ENCODE results near the gene RAB11FIP2. TPM values are rescaled to one million over a fixed set of nuclear protein-coding genes. Genes with fewer than 3 reads are reported as not detected.

Gene RAB11FIP2
- total and polyA plus RNA-seq, 4 donors = 3.0 to 11.5 (median 6.0) TPM

DNA sequence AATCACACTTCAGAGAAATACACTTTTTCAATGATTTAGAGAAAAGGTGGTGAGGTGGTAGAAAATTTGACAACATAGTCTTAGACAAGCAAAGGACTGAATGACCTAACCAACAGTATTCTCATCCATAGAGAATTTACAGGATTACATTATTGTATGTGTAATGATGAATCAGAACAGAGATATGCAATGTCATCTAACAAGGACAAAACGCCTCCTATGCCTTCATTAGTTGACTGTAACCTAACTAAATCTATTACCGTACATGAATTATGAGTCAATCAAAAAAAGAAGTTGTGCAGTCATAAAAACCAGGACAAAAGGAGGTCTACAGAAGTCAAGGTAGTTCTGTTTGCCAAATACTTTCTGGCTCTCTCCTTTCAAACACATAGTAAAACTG, 66.5 kb downstream of the RAB11FIP2 start:
- TF ChIP-seq, protein P1, sequence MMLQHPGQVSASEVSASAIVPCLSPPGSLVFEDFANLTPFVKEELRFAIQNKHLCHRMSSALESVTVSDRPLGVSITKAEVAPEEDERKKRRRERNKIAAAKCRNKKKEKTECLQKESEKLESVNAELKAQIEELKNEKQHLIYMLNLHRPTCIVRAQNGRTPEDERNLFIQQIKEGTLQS (IDR thresholded peaks at IDR 0.05) = no peak
- TF ChIP-seq HNF4G (IDR thresholded peaks at IDR 0.05) (no peak), RXRA (IDR thresholded peaks at IDR 0.05) (no peak)
- Histone ChIP-seq H3K27me3 (ENCODE audit: control insufficient read depth in 4 of 4, insufficient read depth in 4 of 4, low read length in 3 of 4) (peaks cover 0 to 4% (median 1%) of the 10 kb centered on the region in 4 donors), H3K4me1 (ENCODE audit: control insufficient read depth in 4 of 4, insufficient read depth in 4 of 4, low read length in 3 of 4) (no peaks in the 10 kb centered on the region), H3K9me3 (ENCODE audit: control insufficient read depth in 4 of 4, low read length in 3 of 4) (no peaks in the 10 kb centered on the region), H3K4me3 (ENCODE audit: low read depth in 1 of 3, low read length in 3 of 3) (no peak overlapping the region), H3K9ac (ENCODE audit: low read depth in 1 of 2, low read length in 2 of 2) (no peak overlapping the region), H3K36me3 (ENCODE audit: control insufficient read depth in 4 of 4, insufficient read depth in 3 of 4, low read depth in 1 of 4, low read length in 3 of 4) (no peaks in the 10 kb centered on the region), H3K27ac (ENCODE audit: low read depth in 1 of 2, low read length in 2 of 2) (no peak overlapping the region)
- WGBS = 83% methylated on average over 2 of the region's 2 CpGs
- no peak for DNase-seq (ENCODE audit: low spot score)

DNA sequence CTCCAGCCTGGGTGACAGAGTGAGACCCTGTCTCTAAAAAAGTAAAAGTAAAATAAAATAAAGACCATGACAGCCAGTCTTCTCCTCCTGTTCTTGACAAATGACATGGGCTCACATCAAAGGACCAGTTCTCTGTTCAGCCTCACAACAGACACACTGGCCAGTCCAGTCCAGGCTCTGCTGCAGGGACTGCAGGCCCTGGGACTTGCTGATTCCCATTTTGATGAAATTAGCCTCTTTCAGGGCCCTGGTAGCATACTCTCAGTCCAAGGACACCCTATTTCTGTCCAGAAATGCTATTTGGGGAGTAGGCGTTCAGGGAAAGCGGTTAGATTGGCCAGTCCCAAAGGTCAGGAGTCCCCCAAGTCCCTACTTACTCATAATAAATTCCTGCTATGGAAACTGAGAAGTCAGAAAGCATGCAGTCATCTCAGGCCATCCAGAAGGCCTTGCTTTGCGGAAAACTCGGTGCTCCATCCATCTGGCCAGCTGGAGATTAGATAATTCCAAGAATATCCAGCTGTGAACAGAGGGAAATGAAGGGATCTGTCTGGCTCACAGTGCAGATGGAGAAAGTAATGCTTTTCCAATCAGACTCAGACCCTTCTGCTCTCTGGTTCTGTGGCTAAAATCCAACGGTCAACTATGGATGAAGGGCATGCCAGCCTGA, 74.4 kb downstream of the RAB11FIP2 start:
- Histone ChIP-seq H3K9me3 (ENCODE audit: control insufficient read depth in 4 of 4, low read length in 3 of 4) (no peaks in the 10 kb centered on the region), H3K4me3 (ENCODE audit: low read depth in 1 of 3, low read length in 3 of 3) (no peak overlapping the region), H3K36me3 (ENCODE audit: control insufficient read depth in 4 of 4, insufficient read depth in 3 of 4, low read depth in 1 of 4, low read length in 3 of 4) (no peaks in the 10 kb centered on the region), H3K4me1 (ENCODE audit: control insufficient read depth in 4 of 4, insufficient read depth in 4 of 4, low read length in 3 of 4) (no peaks in the 10 kb centered on the region), H3K9ac (ENCODE audit: low read depth in 1 of 2, low read length in 2 of 2) (no peak overlapping the region), H3K27ac (ENCODE audit: low read depth in 1 of 2, low read length in 2 of 2) (no peak overlapping the region), H3K27me3 (ENCODE audit: control insufficient read depth in 4 of 4, insufficient read depth in 4 of 4, low read length in 3 of 4) (peaks cover 0 to 4% (median 1%) of the 10 kb centered on the region in 4 donors)
- no peak for DNase-seq (ENCODE audit: low spot score)
- TF ChIP-seq, protein P2, sequence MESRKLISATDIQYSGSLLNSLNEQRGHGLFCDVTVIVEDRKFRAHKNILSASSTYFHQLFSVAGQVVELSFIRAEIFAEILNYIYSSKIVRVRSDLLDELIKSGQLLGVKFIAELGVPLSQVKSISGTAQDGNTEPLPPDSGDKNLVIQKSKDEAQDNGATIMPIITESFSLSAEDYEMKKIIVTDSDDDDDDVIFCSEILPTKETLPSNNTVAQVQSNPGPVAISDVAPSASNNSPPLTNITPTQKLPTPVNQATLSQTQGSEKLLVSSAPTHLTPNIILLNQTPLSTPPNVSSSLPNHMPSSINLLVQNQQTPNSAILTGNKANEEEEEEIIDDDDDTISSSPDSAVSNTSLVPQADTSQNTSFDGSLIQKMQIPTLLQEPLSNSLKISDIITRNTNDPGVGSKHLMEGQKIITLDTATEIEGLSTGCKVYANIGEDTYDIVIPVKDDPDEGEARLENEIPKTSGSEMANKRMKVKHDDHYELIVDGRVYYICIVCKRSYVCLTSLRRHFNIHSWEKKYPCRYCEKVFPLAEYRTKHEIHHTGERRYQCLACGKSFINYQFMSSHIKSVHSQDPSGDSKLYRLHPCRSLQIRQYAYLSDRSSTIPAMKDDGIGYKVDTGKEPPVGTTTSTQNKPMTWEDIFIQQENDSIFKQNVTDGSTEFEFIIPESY (IDR thresholded peaks at IDR 0.05) = no peak
- TF ChIP-seq YY1 (IDR thresholded peaks at IDR 0.05) (no peak), FOXA2 (IDR thresholded peaks at IDR 0.05) (no peak), TAF1 (conservative IDR thresholded peaks at IDR 0.05) (no peak), HNF4G (IDR thresholded peaks at IDR 0.05) (no peak), EGR1 (IDR thresholded peaks at IDR 0.05; ENCODE audit: low read depth in 2 of 2) (no peak), GABPA (IDR thresholded peaks at IDR 0.05 in 1 of 2, conservative IDR thresholded peaks at IDR 0.05 in 1 of 2) (no peak), RAD21 (IDR thresholded peaks at IDR 0.05) (no peak), NR2F2 (IDR thresholded peaks at IDR 0.05) (no peak), RXRA (IDR thresholded peaks at IDR 0.05) (no peak)
- WGBS = 77% methylated on average over 5 of the region's 5 CpGs

DNA sequence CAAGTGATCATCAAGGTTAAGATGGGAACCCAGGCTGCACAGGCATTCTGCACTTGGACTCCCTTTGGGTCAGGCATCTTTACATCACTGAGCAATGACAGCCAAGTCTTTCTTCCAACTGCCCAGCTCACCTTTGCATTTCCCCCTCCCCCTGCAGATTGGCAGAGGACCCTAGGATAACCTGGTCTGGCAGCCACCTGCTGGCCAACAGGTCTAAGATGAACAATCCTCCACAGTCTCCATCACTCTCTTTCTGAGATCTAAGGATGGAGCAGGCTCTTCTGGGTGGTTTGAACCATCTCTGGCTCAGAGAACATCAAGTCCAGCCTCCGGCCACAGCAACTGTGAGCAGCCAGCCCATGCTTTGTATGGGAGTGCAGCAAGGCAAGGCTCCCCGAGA, 75.8 kb downstream of the RAB11FIP2 start:
- Histone ChIP-seq H3K27me3 (ENCODE audit: control insufficient read depth in 4 of 4, insufficient read depth in 4 of 4, low read length in 3 of 4) (peaks cover 0 to 4% (median 1%) of the 10 kb centered on the region in 4 donors), H3K9me3 (ENCODE audit: control insufficient read depth in 4 of 4, low read length in 3 of 4) (no peaks in the 10 kb centered on the region), H3K36me3 (ENCODE audit: control insufficient read depth in 4 of 4, insufficient read depth in 3 of 4, low read depth in 1 of 4, low read length in 3 of 4) (no peaks in the 10 kb centered on the region), H3K9ac (ENCODE audit: low read depth in 1 of 2, low read length in 2 of 2) (no peak overlapping the region), H3K4me3 (ENCODE audit: low read depth in 1 of 3, low read length in 3 of 3) (no peak overlapping the region), H3K4me1 (ENCODE audit: control insufficient read depth in 4 of 4, insufficient read depth in 4 of 4, low read length in 3 of 4) (no peaks in the 10 kb centered on the region), H3K27ac (ENCODE audit: low read depth in 1 of 2, low read length in 2 of 2) (no peak overlapping the region)
- no peak for DNase-seq (ENCODE audit: low spot score)
- TF ChIP-seq FOXA2 (IDR thresholded peaks at IDR 0.05) (no peak), FOXA1 (IDR thresholded peaks at IDR 0.05) (no peak), RAD21 (IDR thresholded peaks at IDR 0.05) (no peak), RXRA (IDR thresholded peaks at IDR 0.05) (no peak), YY1 (IDR thresholded peaks at IDR 0.05) (no peak), SP1 (IDR thresholded peaks at IDR 0.05) (no peak), JUND (IDR thresholded peaks at IDR 0.05) (no peak), HNF4A (conservative IDR thresholded peaks at IDR 0.05) (no peak)
- TF ChIP-seq, protein P2 (IDR thresholded peaks at IDR 0.05) = no peak
- TF ChIP-seq, protein P3, sequence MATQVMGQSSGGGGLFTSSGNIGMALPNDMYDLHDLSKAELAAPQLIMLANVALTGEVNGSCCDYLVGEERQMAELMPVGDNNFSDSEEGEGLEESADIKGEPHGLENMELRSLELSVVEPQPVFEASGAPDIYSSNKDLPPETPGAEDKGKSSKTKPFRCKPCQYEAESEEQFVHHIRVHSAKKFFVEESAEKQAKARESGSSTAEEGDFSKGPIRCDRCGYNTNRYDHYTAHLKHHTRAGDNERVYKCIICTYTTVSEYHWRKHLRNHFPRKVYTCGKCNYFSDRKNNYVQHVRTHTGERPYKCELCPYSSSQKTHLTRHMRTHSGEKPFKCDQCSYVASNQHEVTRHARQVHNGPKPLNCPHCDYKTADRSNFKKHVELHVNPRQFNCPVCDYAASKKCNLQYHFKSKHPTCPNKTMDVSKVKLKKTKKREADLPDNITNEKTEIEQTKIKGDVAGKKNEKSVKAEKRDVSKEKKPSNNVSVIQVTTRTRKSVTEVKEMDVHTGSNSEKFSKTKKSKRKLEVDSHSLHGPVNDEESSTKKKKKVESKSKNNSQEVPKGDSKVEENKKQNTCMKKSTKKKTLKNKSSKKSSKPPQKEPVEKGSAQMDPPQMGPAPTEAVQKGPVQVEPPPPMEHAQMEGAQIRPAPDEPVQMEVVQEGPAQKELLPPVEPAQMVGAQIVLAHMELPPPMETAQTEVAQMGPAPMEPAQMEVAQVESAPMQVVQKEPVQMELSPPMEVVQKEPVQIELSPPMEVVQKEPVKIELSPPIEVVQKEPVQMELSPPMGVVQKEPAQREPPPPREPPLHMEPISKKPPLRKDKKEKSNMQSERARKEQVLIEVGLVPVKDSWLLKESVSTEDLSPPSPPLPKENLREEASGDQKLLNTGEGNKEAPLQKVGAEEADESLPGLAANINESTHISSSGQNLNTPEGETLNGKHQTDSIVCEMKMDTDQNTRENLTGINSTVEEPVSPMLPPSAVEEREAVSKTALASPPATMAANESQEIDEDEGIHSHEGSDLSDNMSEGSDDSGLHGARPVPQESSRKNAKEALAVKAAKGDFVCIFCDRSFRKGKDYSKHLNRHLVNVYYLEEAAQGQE (IDR thresholded peaks at IDR 0.05) = no peak
- TF ChIP-seq, protein P1 (IDR thresholded peaks at IDR 0.05) = no peak
- WGBS = 92% methylated on average over 2 of the region's 2 CpGs
